ENCODE measurements around the gene DICER1. TPM values are rescaled to one million over a fixed set of nuclear protein-coding genes. Genes with fewer than 3 reads are reported as not detected.

DICER1 gene
- polyA plus RNA-seq, 1 donor (not counting 4 experiments of a cell fraction or from before 2014, with no cell fraction given) = 31.6 TPM

- H3K9ac ChIP-seq (ENCODE audit: control insufficient read depth, extremely low read depth, insufficient read depth, low read length) = no peak overlapping the region
- dilution Hi-C loops (cut with MboI; ENCODE audit: extremely low pct_ligation_motif_present, low sequenced_read_pairs) = no loop called here
- H3K27ac ChIP-seq (ENCODE audit: control insufficient read depth, insufficient read depth, low read length) = no peak overlapping the region
- no peaks in the 10 kb centered on the region for H3K36me3 ChIP-seq (ENCODE audit: control insufficient read depth in 2 of 2, extremely low read depth in 1 of 2, insufficient read depth in 2 of 2, low read length in 2 of 2)
- no peaks in the 10 kb centered on the region for H3K4me1 ChIP-seq (ENCODE audit: control insufficient read depth, extremely low read depth, insufficient read depth, low read length)
- no peaks in the 10 kb centered on the region for H3K27me3 ChIP-seq (ENCODE audit: control insufficient read depth, extremely low read depth, insufficient read depth, low read length)
- no peaks in the 10 kb centered on the region for H3K79me2 ChIP-seq (ENCODE audit: control insufficient read depth, insufficient read depth, low read length)
- H3K4me3 ChIP-seq (ENCODE audit: control insufficient read depth in 2 of 3, extremely low read depth in 1 of 3, insufficient read depth in 2 of 3, low read depth in 1 of 3, low read length in 3 of 3) = no peak overlapping the region
- no peak for TF ChIP-seq CTCF (optimal IDR thresholded peaks at IDR 0.05 in 1 of 3, IDR thresholded peaks at IDR 0.05 in 1 of 3, conservative IDR thresholded peaks at IDR 0.05 in 1 of 3; ENCODE audit: extremely low read depth in 1 of 3, insufficient read depth in 2 of 3, low read length in 3 of 3)
- TF ChIP-seq EZH2 (IDR thresholded peaks at IDR 0.05; ENCODE audit: low read length) = no peak
- H2AFZ ChIP-seq (ENCODE audit: control insufficient read depth, low read length) = no peak overlapping the region
- H3K9me1 ChIP-seq (ENCODE audit: control insufficient read depth, extremely low read depth, insufficient read depth, low read length) = no peaks in the 10 kb centered on the region
- FAIRE-seq = no peak
- no peak overlapping the region for H3K4me2 ChIP-seq (ENCODE audit: control insufficient read depth, extremely low read depth, insufficient read depth, low read depth, low read length)
- no peaks in the 10 kb centered on the region for H4K20me1 ChIP-seq (ENCODE audit: control insufficient read depth, extremely low read depth, insufficient read depth, low read length)
- H3K9me3 ChIP-seq (ENCODE audit: control insufficient read depth, low read depth, low read length) = no peaks in the 10 kb centered on the region
- DNase-seq (ENCODE audit: low read depth, low spot score) = no peak
These were observed 40.2 kb upstream of the DICER1 start for GRCh38 chr14:95197551-95197950.

GRCh38 chr14:95196826-95197545 is 39.7 kb upstream of the DICER1 start:
- H2AFZ ChIP-seq (ENCODE audit: control insufficient read depth, low read length) = no peak overlapping the region
- peaks cover 0 to 1% of the 10 kb centered on the region in 2 experiments for H3K36me3 ChIP-seq (ENCODE audit: control insufficient read depth in 2 of 2, extremely low read depth in 1 of 2, insufficient read depth in 2 of 2, low read length in 2 of 2)
- no peaks in the 10 kb centered on the region for H3K9me1 ChIP-seq (ENCODE audit: control insufficient read depth, extremely low read depth, insufficient read depth, low read length)
- TF ChIP-seq EZH2 (IDR thresholded peaks at IDR 0.05; ENCODE audit: low read length) (no peak), CTCF (optimal IDR thresholded peaks at IDR 0.05 in 1 of 3, IDR thresholded peaks at IDR 0.05 in 1 of 3, conservative IDR thresholded peaks at IDR 0.05 in 1 of 3; ENCODE audit: extremely low read depth in 1 of 3, insufficient read depth in 2 of 3, low read length in 3 of 3) (no peak)
- H3K79me2 ChIP-seq (ENCODE audit: control insufficient read depth, insufficient read depth, low read length) = no peaks in the 10 kb centered on the region
- dilution Hi-C loops (cut with MboI; ENCODE audit: extremely low pct_ligation_motif_present, low sequenced_read_pairs) = no loop called here
- no peaks in the 10 kb centered on the region for H3K9me3 ChIP-seq (ENCODE audit: control insufficient read depth, low read depth, low read length)
- no peak overlapping the region for H3K4me2 ChIP-seq (ENCODE audit: control insufficient read depth, extremely low read depth, insufficient read depth, low read depth, low read length)
- H3K27ac ChIP-seq (ENCODE audit: control insufficient read depth, insufficient read depth, low read length) = no peak overlapping the region
- FAIRE-seq (no peak), DNase-seq (ENCODE audit: low read depth, low spot score) (no peak)
- no peaks in the 10 kb centered on the region for H3K27me3 ChIP-seq (ENCODE audit: control insufficient read depth, extremely low read depth, insufficient read depth, low read length)
- no peak overlapping the region for H3K4me3 ChIP-seq (ENCODE audit: control insufficient read depth in 2 of 3, extremely low read depth in 1 of 3, insufficient read depth in 2 of 3, low read depth in 1 of 3, low read length in 3 of 3)
- no peaks in the 10 kb centered on the region for H3K4me1 ChIP-seq (ENCODE audit: control insufficient read depth, extremely low read depth, insufficient read depth, low read length)
- H4K20me1 ChIP-seq (ENCODE audit: control insufficient read depth, extremely low read depth, insufficient read depth, low read length) = no peaks in the 10 kb centered on the region
- H3K9ac ChIP-seq (ENCODE audit: control insufficient read depth, extremely low read depth, insufficient read depth, low read length) = no peak overlapping the region
